ENCODE results near the gene EARS2.

The EARS2 gene

DNA sequence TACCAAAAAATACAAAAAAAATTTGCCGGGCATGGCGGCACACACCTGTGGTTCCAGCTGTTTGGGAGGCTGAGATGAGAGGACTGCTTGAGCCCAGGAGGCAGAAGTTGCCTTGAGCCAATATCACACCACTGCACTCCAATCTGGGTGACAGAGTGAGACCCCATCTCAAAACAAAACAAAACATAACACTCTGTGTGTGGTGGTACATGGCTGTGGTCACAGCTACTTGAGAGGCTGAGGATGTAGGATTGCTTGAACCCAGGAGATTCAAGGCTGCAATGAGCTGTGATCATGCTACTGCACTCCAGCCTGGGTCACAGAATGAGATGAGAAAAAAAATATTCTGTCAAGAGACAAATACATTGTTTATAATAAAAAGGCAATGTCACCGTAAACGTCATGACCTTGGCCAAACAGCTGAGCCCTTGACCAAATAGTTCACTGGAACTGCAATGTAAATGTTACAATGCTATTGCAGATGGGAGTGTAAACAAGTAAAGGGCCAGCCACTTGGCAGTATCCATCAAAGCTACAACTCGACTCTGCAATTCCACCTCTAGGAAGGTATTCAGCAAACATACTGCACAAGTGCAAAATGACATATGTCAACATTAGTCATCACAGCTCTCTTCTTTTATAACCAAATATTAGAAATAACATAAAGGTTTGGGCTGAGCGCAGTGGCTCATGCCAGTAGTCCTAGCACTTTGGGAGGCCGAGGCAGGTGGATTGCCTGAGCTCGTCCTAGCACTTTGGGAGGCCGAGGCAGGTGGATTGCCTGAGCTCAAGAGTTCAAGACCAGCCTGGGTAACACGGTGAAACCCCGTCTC lies 16.9 kb downstream of the EARS2 start:
- Histone ChIP-seq H3K36me3 (no peaks in the 10 kb centered on the region), H3K27ac (no peak overlapping the region), H3K4me3 (ENCODE audit: low read depth in 1 of 2, low read length in 1 of 2) (no peak overlapping the region), H3K9me3 (no peaks in the 10 kb centered on the region), H3K4me1 (ENCODE audit: control insufficient read depth in 1 of 2, insufficient read depth in 1 of 2, low read depth in 1 of 2, low read length in 1 of 2) (no peaks in the 10 kb centered on the region), H3K27me3 (no peaks in the 10 kb centered on the region)
- TF ChIP-seq, protein P1, sequence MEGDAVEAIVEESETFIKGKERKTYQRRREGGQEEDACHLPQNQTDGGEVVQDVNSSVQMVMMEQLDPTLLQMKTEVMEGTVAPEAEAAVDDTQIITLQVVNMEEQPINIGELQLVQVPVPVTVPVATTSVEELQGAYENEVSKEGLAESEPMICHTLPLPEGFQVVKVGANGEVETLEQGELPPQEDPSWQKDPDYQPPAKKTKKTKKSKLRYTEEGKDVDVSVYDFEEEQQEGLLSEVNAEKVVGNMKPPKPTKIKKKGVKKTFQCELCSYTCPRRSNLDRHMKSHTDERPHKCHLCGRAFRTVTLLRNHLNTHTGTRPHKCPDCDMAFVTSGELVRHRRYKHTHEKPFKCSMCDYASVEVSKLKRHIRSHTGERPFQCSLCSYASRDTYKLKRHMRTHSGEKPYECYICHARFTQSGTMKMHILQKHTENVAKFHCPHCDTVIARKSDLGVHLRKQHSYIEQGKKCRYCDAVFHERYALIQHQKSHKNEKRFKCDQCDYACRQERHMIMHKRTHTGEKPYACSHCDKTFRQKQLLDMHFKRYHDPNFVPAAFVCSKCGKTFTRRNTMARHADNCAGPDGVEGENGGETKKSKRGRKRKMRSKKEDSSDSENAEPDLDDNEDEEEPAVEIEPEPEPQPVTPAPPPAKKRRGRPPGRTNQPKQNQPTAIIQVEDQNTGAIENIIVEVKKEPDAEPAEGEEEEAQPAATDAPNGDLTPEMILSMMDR (IDR thresholded peaks at IDR 0.05) = no peak

DNA sequence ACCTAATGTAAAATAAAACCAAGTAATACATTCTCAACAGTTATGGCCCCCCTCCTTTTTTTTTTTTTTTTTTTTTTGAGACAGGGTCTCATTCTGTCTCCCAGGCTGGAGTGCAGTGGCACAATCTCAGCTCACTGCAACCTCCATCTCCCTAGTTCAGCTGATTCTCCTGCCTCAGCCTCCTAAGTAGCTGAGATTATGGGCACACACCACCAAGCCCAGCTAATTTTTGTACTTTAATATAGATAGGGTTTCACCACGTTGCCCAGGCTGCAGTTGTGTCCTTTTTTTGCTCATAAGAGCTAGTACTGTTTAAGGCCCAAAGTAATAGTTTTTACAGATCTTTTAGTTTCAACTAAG lies 18.3 kb downstream of the EARS2 start:
- Histone ChIP-seq H3K27me3 (no peaks in the 10 kb centered on the region), H3K9me3 (no peaks in the 10 kb centered on the region), H3K36me3 (no peaks in the 10 kb centered on the region), H3K4me1 (ENCODE audit: control insufficient read depth in 1 of 2, insufficient read depth in 1 of 2, low read depth in 1 of 2, low read length in 1 of 2) (no peaks in the 10 kb centered on the region), H3K27ac (no peak overlapping the region), H3K4me3 (ENCODE audit: low read depth in 1 of 2, low read length in 1 of 2) (no peak overlapping the region)
- TF ChIP-seq, protein P1 (IDR thresholded peaks at IDR 0.05) = no peak

DNA sequence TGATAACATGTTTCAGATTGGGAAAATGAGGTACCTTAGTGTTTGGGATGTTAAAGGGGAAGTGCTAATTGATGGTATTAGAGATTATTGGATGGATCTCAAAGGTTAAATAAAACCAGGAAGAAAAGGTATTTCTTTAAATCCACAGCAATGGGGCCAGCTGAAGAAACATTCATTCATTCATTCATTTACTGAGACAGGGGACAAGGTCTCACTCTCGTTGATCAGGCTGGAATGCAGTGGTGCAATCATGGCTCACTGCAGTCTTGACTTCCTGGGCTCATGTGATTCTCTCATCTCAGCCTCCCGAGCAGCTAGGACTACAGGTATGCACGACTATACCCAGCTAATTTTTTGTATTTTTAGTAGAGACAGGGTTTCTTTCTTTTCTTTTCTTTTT lies 19.8 kb downstream of the EARS2 start:
- H3K27me3 ChIP-seq = no peaks in the 10 kb centered on the region
- H3K27ac ChIP-seq = no peak overlapping the region
- TF ChIP-seq, protein P1 (IDR thresholded peaks at IDR 0.05) = no peak
- H3K4me1 ChIP-seq (ENCODE audit: control insufficient read depth in 1 of 2, insufficient read depth in 1 of 2, low read depth in 1 of 2, low read length in 1 of 2) = no peaks in the 10 kb centered on the region
- H3K9me3 ChIP-seq = no peaks in the 10 kb centered on the region
- no peaks in the 10 kb centered on the region for H3K36me3 ChIP-seq
- no peak overlapping the region for H3K4me3 ChIP-seq (ENCODE audit: low read depth in 1 of 2, low read length in 1 of 2)

DNA sequence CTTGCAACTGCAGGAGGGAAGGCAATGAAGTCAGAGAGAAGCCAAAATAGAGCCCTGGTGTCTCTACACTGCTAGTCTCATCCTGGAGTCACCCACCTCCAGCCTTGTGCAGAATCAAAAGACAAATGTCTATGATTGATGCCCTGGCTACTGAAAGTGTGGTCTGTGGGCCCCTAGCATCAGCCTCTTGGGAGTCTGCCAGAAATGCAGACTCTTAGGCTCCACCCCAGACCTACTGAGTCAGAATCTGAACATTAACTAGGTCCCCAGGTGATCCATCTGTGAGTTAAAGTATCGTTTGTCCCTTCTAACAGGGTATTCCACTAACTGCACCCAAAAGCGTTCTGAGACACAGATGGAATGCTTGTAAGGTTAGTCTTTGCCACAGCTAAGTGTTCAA lies 21.2 kb downstream of the EARS2 start:
- H3K4me1 ChIP-seq (ENCODE audit: control insufficient read depth in 1 of 2, insufficient read depth in 1 of 2, low read depth in 1 of 2, low read length in 1 of 2) = no peaks in the 10 kb centered on the region
- TF ChIP-seq, protein P1 (IDR thresholded peaks at IDR 0.05) = no peak
- H3K4me3 ChIP-seq (ENCODE audit: low read depth in 1 of 2, low read length in 1 of 2) = no peak overlapping the region
- no peaks in the 10 kb centered on the region for H3K9me3 ChIP-seq
- H3K36me3 ChIP-seq = no peaks in the 10 kb centered on the region
- H3K27ac ChIP-seq = no peak overlapping the region
- H3K27me3 ChIP-seq = no peaks in the 10 kb centered on the region

DNA sequence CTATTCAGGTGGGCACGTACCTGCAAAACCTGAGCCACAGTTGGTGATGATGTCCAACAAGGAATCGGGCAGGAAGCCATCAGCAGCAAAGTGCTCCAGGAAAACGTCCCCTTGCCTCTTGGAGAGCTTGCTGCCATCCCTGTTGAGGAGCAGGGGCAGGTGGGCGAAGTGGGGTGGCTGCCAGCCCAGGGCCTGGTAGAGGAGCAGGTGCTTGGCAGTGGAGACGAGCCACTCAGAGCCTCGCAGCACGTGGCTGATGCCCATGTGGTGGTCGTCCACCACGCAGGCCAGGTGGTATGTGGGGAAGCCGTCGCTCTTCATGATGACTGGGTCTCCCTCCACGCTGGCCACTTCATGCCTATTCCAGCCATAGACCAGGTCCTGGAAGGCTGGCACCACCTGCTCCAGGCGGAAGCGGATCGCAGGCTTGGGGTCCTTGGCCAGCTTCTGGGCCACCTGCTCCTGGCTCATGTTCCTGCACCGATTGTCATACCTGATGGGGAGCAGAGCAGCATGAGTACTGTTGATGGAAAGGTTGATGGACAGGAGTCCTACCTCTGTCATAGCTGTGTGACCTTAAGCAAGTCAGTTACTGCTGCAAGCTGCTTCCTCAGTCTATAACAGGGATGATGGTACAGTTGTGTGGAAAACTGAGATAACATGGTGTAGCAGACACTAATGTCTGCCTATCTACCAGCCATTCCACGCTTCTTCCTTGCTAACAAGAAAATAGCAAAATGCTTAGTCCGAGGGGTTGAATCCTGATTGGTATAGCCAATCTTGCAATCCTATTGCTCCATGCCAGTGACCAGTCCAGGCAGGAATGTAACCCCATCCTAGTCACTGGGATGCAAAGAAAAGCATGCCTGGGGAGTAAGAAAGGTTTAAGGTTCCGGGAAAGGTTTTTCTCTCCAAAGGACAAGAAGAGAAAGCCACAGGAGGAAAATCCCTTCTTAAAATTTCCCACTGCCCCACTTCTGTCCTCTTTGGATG lies 22.0 kb downstream of the EARS2 start:
- H3K9me3 ChIP-seq = no peaks in the 10 kb centered on the region
- no peaks in the 10 kb centered on the region for H3K27me3 ChIP-seq
- H3K36me3 ChIP-seq = no peaks in the 10 kb centered on the region
- H3K27ac ChIP-seq = no peak overlapping the region
- H3K4me1 ChIP-seq (ENCODE audit: control insufficient read depth in 1 of 2, insufficient read depth in 1 of 2, low read depth in 1 of 2, low read length in 1 of 2) = peaks cover 0 to under 1% of the 10 kb centered on the region in 2 experiments
- TF ChIP-seq, protein P1 (IDR thresholded peaks at IDR 0.05) = no peak
- H3K4me3 ChIP-seq (ENCODE audit: low read depth in 1 of 2, low read length in 1 of 2) = no peak overlapping the region

All from neutrophil (primary cell).